Astrocyte of the spinal cord (primary cell): ENCODE data around the gene CDKAL1.

ENCODE experiments used
- DNase-seq: peaks from one replicate; pipeline ENCODE4 v3.0.0; 2011; ENCODE audit warnings: low read depth, low spot score
- H3K4me3 ChIP-seq: 2 replicates; pipeline ENCODE4 v1.5.1; 2011; ENCODE audit warnings: low read depth, mild to moderate bottlenecking, low read length, moderate library complexity
- in situ Hi-C: cut with HindIII; loops from 2 replicates; pipeline ENCODE4 v1.10.0; 2017; ENCODE audit warnings: low sequenced_read_pairs
- TF ChIP-seq, protein P1 (sequence below): IDR thresholded peaks from 2 replicates; pipeline ENCODE4 v1.5.1; 2012; ENCODE audit warnings: low read depth, mild to moderate bottlenecking, low read length, inconsistent platforms

The CDKAL1 gene

DNA sequence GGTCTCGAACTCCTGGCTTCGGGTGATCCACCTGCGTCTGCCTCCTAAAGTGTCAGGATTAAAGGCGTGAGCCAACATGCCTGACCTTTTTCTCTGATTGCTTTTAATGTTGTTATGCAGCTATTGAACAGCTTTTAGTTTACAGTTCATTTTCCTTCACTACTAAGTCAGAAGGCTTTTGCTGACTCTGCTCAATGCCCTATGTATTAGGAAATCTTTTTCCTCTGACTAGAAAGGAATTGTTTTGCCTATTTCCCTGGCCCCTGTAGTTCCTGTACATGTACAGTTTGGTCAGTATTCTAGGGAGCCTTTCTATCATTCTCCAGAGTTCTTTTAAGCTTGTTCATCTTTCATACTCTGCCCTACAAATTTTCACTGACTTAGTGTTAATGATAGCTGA lies 280.2 kb downstream of the CDKAL1 start:
- no peak for DNase-seq
- TF ChIP-seq, protein P1, sequence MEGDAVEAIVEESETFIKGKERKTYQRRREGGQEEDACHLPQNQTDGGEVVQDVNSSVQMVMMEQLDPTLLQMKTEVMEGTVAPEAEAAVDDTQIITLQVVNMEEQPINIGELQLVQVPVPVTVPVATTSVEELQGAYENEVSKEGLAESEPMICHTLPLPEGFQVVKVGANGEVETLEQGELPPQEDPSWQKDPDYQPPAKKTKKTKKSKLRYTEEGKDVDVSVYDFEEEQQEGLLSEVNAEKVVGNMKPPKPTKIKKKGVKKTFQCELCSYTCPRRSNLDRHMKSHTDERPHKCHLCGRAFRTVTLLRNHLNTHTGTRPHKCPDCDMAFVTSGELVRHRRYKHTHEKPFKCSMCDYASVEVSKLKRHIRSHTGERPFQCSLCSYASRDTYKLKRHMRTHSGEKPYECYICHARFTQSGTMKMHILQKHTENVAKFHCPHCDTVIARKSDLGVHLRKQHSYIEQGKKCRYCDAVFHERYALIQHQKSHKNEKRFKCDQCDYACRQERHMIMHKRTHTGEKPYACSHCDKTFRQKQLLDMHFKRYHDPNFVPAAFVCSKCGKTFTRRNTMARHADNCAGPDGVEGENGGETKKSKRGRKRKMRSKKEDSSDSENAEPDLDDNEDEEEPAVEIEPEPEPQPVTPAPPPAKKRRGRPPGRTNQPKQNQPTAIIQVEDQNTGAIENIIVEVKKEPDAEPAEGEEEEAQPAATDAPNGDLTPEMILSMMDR, result no peak
- H3K4me3 ChIP-seq, result no peak overlapping the region
- in situ Hi-C loops, result no loop called here

DNA sequence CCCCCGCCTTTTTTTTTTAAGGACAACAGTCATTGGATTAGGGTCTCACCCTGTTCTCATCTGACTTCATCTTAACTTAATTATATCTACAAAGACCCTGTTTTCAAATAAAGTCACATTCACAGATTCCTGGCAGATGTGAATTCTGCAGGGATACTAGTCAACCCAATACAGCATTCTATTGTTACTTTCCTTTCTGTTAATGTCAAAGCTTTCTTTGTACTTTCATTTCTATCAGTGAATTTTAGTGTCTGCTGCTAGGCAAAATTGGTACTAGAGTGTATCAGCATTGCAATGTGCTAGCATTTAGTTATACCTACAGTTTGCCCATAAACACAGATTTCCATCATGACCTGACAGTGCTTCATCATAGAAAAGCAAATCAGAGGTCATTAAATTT lies 281.9 kb downstream of the CDKAL1 start:
- no peak for DNase-seq
- TF ChIP-seq, protein P1, result no peak
- in situ Hi-C loops, result no loop called here
- H3K4me3 ChIP-seq, result no peak overlapping the region

DNA sequence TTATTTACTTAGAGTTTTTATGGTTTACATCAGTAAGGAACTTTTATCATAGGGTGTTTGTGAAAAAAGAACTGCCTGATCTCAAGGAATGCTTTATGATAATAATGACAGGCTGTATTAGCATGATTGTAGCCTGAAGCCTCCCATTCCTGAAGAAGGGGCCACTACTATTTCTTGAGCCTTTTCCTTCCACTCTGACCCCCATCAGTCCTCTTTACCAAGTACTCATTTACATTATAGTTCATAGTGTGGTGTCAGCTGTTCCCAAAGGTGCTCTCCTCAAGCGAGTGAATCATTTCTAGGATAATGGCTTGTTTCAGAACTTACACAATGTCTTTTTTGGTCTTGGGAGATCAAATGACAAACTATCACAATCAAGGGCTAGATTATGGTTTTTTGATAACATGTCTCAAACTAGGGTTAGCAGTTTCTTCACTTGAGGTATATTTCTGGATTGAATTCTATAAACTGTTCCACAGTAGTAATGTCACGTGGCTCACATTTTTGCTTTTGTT lies 283.6 kb downstream of the CDKAL1 start:
- in situ Hi-C loops, result no loop called here
- no peak for DNase-seq
- TF ChIP-seq, protein P1, result no peak
- no peak overlapping the region for H3K4me3 ChIP-seq

DNA sequence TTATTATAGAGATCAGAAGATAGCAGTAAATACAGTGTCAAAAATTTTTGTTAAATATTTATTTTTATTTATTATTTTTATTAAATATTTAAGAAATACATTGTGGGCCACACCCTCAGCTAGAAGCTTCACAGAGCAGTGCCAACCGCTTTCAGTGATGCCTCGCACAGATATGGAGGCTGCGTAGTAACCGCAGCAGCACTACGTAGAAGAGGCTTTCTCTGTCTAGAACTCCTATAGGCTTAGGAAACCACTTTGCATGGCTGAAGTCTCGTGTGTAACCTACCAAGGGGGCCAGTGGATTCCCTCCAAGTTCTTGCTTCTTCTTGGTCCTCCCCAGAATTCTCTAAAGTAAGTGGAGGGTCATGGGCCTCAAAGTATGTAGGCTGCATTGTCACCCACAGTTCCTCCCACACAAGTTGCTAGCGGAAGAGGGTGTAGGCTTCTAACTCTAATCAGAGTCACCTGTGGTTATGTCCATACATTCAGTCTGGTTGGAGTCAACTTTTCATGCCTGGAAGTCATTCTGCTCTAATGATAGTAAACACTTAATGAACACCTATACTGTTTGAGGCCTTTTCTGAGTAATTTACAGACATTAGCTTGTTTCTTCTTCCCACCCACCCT lies 285.6 kb downstream of the CDKAL1 start:
- no peak overlapping the region for H3K4me3 ChIP-seq
- TF ChIP-seq, protein P1, result no peak
- no peak for DNase-seq
- in situ Hi-C loops, result no loop called here

DNA sequence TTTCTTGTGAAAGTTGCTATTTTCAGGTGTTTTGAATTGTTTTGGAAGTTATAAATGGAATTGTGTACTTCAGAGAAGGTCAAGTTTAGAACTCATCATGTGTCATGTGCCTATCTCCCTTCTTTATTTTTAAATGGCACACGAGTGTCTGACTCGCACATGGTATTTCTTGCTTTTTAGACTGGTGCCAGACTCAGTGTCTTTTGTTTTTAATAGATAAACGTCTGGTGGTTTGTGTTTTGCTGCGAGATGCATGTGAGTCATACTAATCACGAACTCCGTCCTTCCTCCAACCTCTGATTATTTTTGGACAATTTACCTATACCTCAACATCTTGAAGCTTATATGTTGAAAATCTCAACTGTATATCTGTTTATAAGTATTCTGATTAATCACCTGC lies 292.1 kb downstream of the CDKAL1 start:
- no peak overlapping the region for H3K4me3 ChIP-seq
- TF ChIP-seq, protein P1, result no peak
- peak; percentile 54 for DNase-seq
- in situ Hi-C loops, result no loop called here

DNA sequence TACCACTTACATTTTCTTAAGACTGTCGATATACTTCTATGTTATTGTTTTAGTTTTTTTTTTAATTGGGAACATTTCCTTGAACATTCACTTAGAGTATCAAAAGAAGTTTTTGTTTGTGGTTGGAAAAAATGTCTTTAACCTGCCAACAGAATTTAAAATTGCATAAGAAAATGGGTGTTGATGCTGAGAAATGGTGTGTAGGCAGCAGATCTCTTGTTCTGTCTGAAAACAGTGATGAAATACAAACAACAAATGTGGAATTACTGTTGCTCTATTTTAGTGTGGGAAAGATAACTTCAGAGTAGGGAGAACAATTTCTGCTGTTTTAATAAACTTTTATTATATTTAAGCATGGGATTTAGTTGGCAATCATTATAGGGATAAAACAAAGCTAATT lies 293.5 kb downstream of the CDKAL1 start:
- in situ Hi-C loops, result no loop called here
- TF ChIP-seq, protein P1, result no peak
- DNase-seq, result peak; percentile 72
- no peak overlapping the region for H3K4me3 ChIP-seq
